GM18498 (cell line): ENCODE results near the gene ROR1.

ENCODE experiments used
- ATAC-seq: cut with Tn5 transposase; IDR thresholded peaks from one replicate; pipeline ENCODE4 v1.9.1; 2021; ENCODE audit warnings: mild to moderate bottlenecking, moderate library complexity; ENCODE audit not compliant: unreplicated experiment

Gene ROR1

DNA sequence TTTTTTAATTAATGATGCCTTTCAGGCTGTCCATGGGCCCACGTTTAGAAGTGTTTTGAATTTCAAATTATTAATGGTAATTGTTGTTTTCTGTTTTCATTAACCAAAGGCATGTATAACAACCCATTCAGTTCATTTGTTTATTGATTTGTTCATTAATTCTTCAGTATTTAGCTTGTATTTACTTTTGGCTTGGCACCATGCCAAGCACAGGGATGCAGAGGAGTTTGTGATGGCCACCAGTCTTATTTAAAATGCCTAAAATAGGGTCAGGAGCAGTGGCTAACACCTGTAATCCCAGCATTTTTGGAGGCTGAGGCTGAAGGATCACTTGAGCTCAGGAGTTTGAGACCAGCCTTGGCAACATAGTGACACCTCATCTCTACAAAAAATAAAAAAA is 75.3 kb downstream of the ROR1 start:
- no peak for ATAC-seq

DNA sequence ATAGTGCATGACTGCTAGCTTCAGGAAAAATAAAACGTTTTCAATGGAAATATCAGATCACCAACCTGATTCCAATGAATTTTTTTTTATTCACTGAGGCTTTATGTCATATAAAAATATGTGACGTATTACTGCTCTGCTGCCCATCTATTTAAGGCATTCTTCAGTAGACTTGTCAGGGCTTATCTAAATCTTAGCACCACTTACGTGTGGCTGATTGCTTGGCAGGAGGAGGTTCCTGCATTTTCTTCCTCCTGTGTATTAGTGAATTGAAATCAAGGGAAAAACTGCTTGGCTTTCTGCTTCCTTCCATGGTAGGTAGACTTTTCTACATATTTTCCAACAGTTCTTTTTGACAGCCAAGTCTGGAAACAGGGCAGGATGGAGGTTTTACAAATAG is 80.3 kb downstream of the ROR1 start:
- no peak for ATAC-seq

- ATAC-seq: no peak
Observed at GRCh38 chr1:63855942-63856341, 82.1 kb downstream of the ROR1 start.

GRCh38 chr1:63856924-63857323 is 83.1 kb downstream of the ROR1 start:
- no peak for ATAC-seq

DNA sequence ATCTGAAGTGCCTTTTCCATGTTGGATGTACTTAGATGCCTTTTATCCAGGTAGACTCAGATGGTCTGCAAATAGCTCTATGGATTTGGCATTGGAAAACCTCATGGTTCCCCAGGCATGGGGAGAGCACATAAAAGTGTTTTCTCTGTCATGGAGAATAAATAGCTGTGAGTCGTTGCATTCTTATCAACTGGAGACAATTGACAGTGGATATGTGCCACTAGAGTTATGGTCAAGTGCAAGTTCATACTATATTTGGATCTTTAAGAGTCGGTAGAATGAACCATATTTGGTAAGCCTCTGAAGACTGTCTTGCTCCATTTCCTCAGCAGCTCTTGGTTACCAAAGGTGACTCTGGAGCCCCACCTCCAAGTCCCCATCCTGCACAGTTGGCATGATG is 83.7 kb downstream of the ROR1 start:
- ATAC-seq: no peak

- ATAC-seq: no peak
Observed at GRCh38 chr1:63858153-63858552, 84.3 kb downstream of the ROR1 start.

DNA sequence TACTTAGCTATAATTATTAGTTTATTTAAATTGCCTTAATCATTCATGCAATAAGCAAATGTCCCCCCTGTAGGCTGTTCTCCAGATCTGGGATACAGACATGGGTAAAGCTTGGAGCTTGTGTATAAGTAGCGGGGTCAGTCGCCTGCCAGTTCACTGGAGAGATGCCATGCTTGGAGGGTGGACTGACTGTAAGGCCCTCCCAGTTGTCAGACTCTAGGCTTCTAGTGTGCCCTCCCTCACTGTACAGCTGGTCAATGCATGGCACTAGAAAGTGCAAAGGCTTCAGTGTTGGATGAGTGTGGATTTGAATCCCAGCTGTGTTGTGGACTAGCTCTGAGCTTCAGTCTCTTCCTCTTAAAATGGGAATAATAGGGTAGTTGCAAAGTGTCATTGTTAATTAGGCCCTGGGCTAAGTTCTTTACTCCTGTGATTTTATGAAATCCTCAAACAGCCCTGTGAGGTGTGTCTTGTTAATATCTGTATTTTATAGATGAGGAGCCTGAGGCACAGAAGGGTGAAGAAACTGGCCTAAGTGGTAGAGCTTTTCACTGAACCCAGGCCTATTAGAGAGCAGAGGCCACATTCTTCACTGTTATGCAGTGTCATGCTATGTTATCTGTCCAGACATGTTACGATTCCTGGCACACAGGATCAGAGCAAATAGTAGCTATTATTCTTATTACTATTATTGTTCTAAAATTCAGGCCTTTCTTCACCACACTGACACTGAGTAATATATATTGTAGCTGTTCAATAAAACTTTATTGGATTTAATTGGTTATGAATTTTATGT is 85.9 kb downstream of the ROR1 start:
- ATAC-seq: no peak

GRCh38 chr1:63861052-63861691 is 87.4 kb downstream of the ROR1 start:
- no peak for ATAC-seq

DNA sequence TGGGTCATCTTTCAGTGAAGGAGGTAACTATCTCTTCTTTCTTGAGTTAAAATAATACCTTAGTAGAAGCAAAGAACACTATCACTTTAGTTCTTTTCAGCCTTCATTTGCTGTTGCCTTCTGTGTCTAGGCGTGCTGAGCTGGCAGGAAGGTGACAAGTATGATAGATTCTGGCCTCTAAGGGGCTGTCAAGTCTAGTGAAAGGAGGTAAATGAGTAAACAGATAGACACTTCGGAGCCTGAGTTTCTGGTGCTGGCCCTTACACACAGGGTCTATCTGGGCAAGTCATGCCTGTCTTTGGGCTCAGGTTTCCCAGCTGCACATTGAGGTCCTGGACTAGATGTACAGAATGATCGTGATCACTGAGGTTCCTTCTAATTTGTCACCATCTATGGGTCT is 89.3 kb downstream of the ROR1 start:
- no peak for ATAC-seq

DNA sequence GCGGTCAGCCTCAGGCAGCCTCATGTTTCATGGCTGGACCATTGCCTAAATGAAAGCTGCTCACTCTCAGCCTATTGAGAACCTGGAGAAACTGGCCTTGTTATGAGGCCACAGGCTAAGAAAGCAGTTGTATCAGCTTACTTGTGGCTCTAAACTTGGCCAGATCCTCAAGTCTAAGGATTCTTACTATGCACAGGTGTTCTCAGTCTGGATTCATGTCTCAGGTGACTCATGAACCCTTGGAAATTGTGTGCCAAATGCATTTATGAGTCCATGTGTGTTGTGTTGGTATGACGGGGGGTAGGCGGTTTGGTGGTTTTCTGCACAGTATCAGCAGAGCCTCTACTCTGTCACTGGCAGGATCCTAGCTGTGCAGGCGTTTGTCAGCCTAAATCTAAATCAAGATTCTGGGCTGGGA is 90.4 kb downstream of the ROR1 start:
- ATAC-seq: no peak

DNA sequence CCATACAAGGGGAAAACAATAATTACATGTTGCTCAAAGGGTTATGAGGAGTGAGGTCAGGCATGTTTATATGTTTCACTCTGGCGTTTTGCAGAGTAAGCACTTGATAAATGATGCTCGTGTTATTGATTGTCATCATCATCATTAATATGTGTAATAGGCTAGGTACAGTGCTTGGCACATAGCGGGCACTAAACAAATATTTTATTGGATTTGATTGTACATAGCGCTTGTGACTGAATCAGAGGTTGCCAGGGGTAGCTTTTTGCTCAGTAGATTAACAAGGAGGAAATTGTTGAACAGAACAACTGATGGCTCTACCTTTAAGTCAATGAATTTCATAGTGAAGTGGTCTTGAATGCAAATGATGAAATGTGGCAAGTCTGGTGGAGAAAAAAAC is 91.7 kb downstream of the ROR1 start:
- no peak for ATAC-seq

- no peak for ATAC-seq
Observed at GRCh38 chr1:63866084-63866483, 92.3 kb downstream of the ROR1 start.

GRCh38 chr1:63867429-63868176 is 93.8 kb downstream of the ROR1 start:
- ATAC-seq: no peak

DNA sequence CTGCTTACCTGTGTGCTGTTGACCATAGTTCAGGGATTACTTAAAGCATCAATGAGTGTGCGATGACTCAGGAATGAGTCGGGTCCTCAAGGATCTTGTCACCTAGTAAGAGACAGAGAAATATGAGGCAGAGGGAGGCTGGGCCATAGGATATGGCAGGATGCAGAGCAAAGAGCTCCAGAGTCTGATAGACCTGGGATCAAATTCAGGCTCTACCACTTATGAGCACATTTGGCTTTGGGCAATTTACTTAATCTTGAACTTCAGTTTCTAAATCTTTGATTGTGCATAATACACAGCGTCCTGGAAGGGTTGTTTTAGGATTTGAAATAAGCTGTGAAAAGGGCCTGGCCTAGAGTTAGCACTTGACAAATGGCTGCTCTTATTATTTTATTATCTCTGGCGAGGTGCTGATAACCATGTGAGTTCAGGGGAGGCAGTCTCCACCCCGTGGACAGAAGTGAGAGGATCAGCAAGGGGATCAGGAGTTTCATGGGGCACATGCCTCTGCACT is 94.5 kb downstream of the ROR1 start:
- no peak for ATAC-seq

- no peak for ATAC-seq
Observed at GRCh38 chr1:63870152-63870551, 96.3 kb downstream of the ROR1 start.

- no peak for ATAC-seq
Observed at GRCh38 chr1:63871463-63871862, 97.6 kb downstream of the ROR1 start.

GRCh38 chr1:63873751-63874150 is 99.9 kb downstream of the ROR1 start:
- no peak for ATAC-seq

DNA sequence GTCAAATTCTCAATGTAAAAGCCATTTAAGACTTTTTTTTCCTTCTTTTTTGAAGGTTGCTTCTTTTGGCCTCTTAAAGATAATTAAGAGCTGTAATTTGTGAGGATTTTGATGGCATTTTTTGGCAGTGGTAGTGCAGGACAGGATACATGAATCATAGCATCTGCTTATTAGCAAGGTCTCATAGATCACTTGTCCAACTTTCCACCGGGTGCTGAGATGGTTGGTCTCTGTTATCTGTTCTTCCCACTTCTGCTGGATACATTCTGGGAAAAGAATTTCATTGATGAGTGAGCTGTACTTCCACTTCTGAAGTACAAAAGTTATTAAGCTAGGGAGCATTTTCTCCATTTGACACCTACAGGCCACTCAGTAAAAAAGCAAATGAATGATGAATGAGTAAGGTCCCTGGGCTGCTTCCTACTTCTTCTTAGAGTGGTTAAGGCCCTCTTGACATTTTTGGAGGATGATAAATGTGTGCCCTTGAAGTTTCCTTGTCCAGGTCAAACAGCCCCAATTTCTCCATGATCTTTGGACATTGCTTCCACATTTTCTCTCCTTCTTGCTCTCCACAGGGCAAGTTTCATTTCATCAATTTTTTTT is 100.6 kb downstream of the ROR1 start:
- ATAC-seq: no peak

- ATAC-seq: no peak
Observed at GRCh38 chr1:63875636-63876035, 101.8 kb downstream of the ROR1 start.

- ATAC-seq: no peak
Observed at GRCh38 chr1:63877021-63877767, 103.4 kb downstream of the ROR1 start.

DNA sequence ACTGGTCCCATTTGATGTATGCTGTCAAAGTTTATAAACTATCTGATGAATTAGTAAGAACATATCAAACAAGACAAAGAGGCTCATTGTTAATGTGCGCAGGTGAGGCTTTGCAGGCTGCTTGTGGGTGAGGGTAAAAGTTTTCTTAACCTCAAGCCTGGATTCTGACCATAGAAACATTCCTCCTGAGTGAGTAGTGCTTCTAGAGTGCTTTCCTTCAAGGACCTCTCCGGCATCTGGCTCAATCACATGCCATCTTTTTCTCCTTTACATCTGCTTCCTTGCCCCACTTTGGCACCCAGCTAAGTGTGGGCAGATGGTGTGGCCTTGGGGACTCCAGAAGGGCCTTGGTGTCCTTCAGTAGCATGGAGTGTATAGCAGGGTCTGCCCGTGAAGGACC is 104.0 kb downstream of the ROR1 start:
- ATAC-seq: no peak
